Trophoblast cell (in vitro differentiated cells and primary cell): ENCODE measurements around the gene CYP27B1.

Source experiments
- DNase-seq, 2 donors: peaks; one replicate each; pipeline ENCODE4 v3.0.0-alpha.2; 2016
- H2AFZ ChIP-seq: 2 replicates; pipeline ENCODE4 v1.6.1; 2013; ENCODE audit warnings: low read length, moderate library complexity, mild to moderate bottlenecking; ENCODE audit not compliant: insufficient read depth, poor library complexity
- H2AK5ac ChIP-seq: 2 replicates; pipeline ENCODE4 v1.6.1; 2013; ENCODE audit warnings: mild to moderate bottlenecking, low read length
- H2BK120ac ChIP-seq: 2 replicates; pipeline ENCODE4 v1.6.1; 2013; ENCODE audit warnings: low read length, mild to moderate bottlenecking, moderate library complexity; ENCODE audit not compliant: insufficient read depth, poor library complexity
- H2BK12ac ChIP-seq: 2 replicates; pipeline ENCODE4 v1.6.1; 2013; ENCODE audit warnings: mild to moderate bottlenecking, low read length, moderate library complexity
- H2BK5ac ChIP-seq: 2 replicates; pipeline ENCODE4 v1.6.1; 2013; ENCODE audit warnings: low read length, low read depth, moderate library complexity, mild to moderate bottlenecking; ENCODE audit not compliant: poor library complexity
- H3K14ac ChIP-seq: 2 replicates; pipeline ENCODE4 v1.6.1; 2013; ENCODE audit warnings: mild to moderate bottlenecking, low read length
- H3K18ac ChIP-seq: 2 replicates; pipeline ENCODE4 v1.6.1; 2013; ENCODE audit warnings: mild to moderate bottlenecking, low read length
- H3K23ac ChIP-seq: 2 replicates; pipeline ENCODE4 v1.6.1; 2013; ENCODE audit warnings: low read length
- H3K27ac ChIP-seq: 2 replicates; pipeline ENCODE4 v1.5.1; 2013; ENCODE audit warnings: low read depth, mild to moderate bottlenecking, inconsistent platforms, low read length, moderate library complexity
- H3K27me3 ChIP-seq: 2 replicates; pipeline ENCODE4 v1.6.1; 2013; ENCODE audit warnings: inconsistent platforms, mild to moderate bottlenecking, low read length, moderate library complexity; ENCODE audit not compliant: insufficient read depth
- H3K36me3 ChIP-seq, 2 experiments: 1 replicate in 1 of 2; 2 replicates in 1 of 2; pipeline ENCODE4 v1.6.1; 2013; ENCODE audit warnings: low read length in 2 of 2, mild to moderate bottlenecking in 2 of 2, moderate library complexity in 1 of 2; ENCODE audit not compliant: insufficient read depth in 2 of 2, control insufficient read depth in 1 of 2
- H3K4ac ChIP-seq: 2 replicates; pipeline ENCODE4 v1.6.1; 2013; ENCODE audit warnings: low read depth, mild to moderate bottlenecking, low read length, moderate library complexity
- H3K4me1 ChIP-seq, 2 experiments: 1 replicate in 1 of 2; 2 replicates in 1 of 2; pipeline ENCODE4 v1.6.1; 2013; ENCODE audit warnings: low read length in 2 of 2, mild to moderate bottlenecking in 2 of 2, moderate library complexity in 1 of 2; ENCODE audit not compliant: insufficient read depth in 2 of 2, control insufficient read depth in 1 of 2
- H3K4me2 ChIP-seq: 2 replicates; pipeline ENCODE4 v1.6.1; 2013; ENCODE audit warnings: inconsistent platforms, mild to moderate bottlenecking, low read length, moderate library complexity
- H3K4me3 ChIP-seq: 2 replicates; pipeline ENCODE4 v1.5.1; 2013; ENCODE audit warnings: mild to moderate bottlenecking, low read depth, low read length, inconsistent platforms
- H3K79me1 ChIP-seq: one replicate; pipeline ENCODE4 v1.6.1; 2013; ENCODE audit warnings: low read length
- H3K79me2 ChIP-seq: 2 replicates; pipeline ENCODE4 v1.6.1; 2013; ENCODE audit warnings: low read length, mild to moderate bottlenecking; ENCODE audit not compliant: control insufficient read depth, insufficient read depth, poor library complexity
- H3K9ac ChIP-seq: 2 replicates; pipeline ENCODE4 v1.6.1; 2013; ENCODE audit warnings: mild to moderate bottlenecking, low read length
- H3K9me3 ChIP-seq: 2 replicates; pipeline ENCODE4 v1.6.1; 2013; ENCODE audit warnings: low read depth, mild to moderate bottlenecking, control low read depth, inconsistent platforms, low read length; ENCODE audit not compliant: insufficient read depth
- H4K12ac ChIP-seq: 2 replicates; pipeline ENCODE4 v1.6.1; 2013; ENCODE audit warnings: low read depth, mild to moderate bottlenecking, low read length, moderate library complexity
- H4K8ac ChIP-seq: 2 replicates; pipeline ENCODE4 v1.6.1; 2013; ENCODE audit warnings: low read depth, mild to moderate bottlenecking, low read length, moderate library complexity
- H4K91ac ChIP-seq: one replicate; pipeline ENCODE4 v1.6.1; 2013; ENCODE audit warnings: low read depth, mild to moderate bottlenecking, low read length, moderate library complexity
- WGBS: extraction: QIAGEN DNeasy Blood & Tissue Kit; methylation state at CpG from one replicate; pipeline ENCODE4 v1.1.7; 2013; ENCODE audit warnings: missing lambda C conversion rate; ENCODE audit not compliant: insufficient read length, insufficient coverage; ENCODE audit errors: extremely low coverage; 5-methylcytosine and 5-hydroxymethylcytosine counted together

CYP27B1 gene

DNA sequence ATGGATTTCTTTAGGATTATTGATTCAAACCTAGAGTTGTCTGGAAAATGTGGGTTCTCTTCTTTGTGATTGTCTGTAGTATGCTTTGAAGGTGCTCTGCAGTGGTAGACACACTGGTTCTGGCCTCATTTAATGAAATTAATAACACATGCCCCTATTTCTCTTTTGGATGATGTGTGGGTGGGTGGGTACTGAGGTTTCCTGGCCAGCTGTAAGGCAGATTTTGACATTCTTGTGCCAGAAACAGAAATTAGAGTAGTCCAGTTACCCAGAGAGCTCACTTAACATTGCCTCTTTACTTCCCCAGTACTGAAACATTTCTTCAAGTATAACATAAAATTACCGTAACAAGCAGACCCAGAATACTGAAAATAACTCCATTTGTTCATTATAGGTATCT, 30.1 kb upstream of the CYP27B1 start:
- Histone ChIP-seq H2BK12ac (no peak overlapping the region), H2BK5ac (no peak overlapping the region), H3K23ac (no peak overlapping the region), H3K36me3 (peaks cover 15 to 27% of the 10 kb centered on the region in 2 experiments), H3K27me3 (no peaks in the 10 kb centered on the region), H2AFZ (no peak overlapping the region), H3K79me1 (no peaks in the 10 kb centered on the region), H3K4ac (no peak overlapping the region), H4K12ac (no peak overlapping the region), H3K79me2 (no peaks in the 10 kb centered on the region), H2AK5ac (no peak overlapping the region), H3K9me3 (no peaks in the 10 kb centered on the region), H3K18ac (no peak overlapping the region), H3K9ac (no peak overlapping the region), H3K4me1 (no peaks in the 10 kb centered on the region), H4K91ac (no peak overlapping the region), H4K8ac (no peak overlapping the region), H3K27ac (no peak overlapping the region), H3K4me3 (no peak overlapping the region), H3K14ac (no peak overlapping the region), H2BK120ac (no peak overlapping the region), H3K4me2 (no peak overlapping the region)
- no CpG with 5 or more reads among the region's 1 CpG for WGBS
- DNase-seq, result no peak

- H4K8ac ChIP-seq, result no peak overlapping the region
- no peak overlapping the region for H3K14ac ChIP-seq
- H3K18ac ChIP-seq, result no peak overlapping the region
- H3K9ac ChIP-seq, result no peak overlapping the region
- H3K79me1 ChIP-seq, result no peaks in the 10 kb centered on the region
- H3K36me3 ChIP-seq, result peaks cover 20 to 29% of the 10 kb centered on the region in 2 experiments
- H3K9me3 ChIP-seq, result no peaks in the 10 kb centered on the region
- H3K23ac ChIP-seq, result no peak overlapping the region
- no peak overlapping the region for H3K4me2 ChIP-seq
- H2BK120ac ChIP-seq, result no peak overlapping the region
- no peak overlapping the region for H3K27ac ChIP-seq
- no CpG with 5 or more reads among the region's 6 CpGs for WGBS
- no peak overlapping the region for H4K91ac ChIP-seq
- no peak overlapping the region for H4K12ac ChIP-seq
- H2AK5ac ChIP-seq, result no peak overlapping the region
- H3K4me3 ChIP-seq, result no peak overlapping the region
- no peak overlapping the region for H3K4ac ChIP-seq
- H3K4me1 ChIP-seq, result no peaks in the 10 kb centered on the region
- DNase-seq, result peak; percentile 63 to 91
- H3K27me3 ChIP-seq, result no peaks in the 10 kb centered on the region
- H2BK5ac ChIP-seq, result no peak overlapping the region
- H3K79me2 ChIP-seq, result no peaks in the 10 kb centered on the region
- no peak overlapping the region for H2AFZ ChIP-seq
- H2BK12ac ChIP-seq, result no peak overlapping the region
Measured at GRCh38 chr12:57795354-57795753, 28.5 kb upstream of the CYP27B1 start.

DNA sequence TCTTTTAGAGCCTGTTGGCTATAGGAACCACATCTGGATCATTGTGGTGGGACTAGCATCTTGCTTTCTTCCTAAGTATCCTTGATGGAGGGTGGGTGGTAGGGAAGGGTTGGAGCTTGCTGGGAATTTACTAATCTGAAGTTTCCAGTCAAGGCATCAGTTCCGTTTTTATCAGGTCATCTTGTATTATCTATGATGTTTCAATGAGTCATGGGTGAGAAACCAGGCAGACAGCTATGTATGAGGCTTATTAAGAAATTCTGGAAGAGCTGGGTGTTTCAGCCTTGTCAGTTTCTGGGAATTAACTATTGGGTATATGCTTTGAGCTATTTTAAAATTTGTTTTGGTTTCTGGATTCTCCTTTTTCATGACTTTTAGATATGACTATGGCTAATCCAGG, 27.0 kb upstream of the CYP27B1 start:
- H3K27ac ChIP-seq, result no peak overlapping the region
- no peak overlapping the region for H3K9ac ChIP-seq
- H3K4me1 ChIP-seq, result no peaks in the 10 kb centered on the region
- H2BK120ac ChIP-seq, result no peak overlapping the region
- no peak overlapping the region for H3K4me3 ChIP-seq
- H3K79me1 ChIP-seq, result no peaks in the 10 kb centered on the region
- no peak overlapping the region for H2BK12ac ChIP-seq
- no peak overlapping the region for H3K18ac ChIP-seq
- H3K4me2 ChIP-seq, result no peak overlapping the region
- no peak overlapping the region for H4K91ac ChIP-seq
- no peak overlapping the region for H3K14ac ChIP-seq
- H2AFZ ChIP-seq, result no peak overlapping the region
- no peaks in the 10 kb centered on the region for H3K9me3 ChIP-seq
- no peak overlapping the region for H2AK5ac ChIP-seq
- H4K12ac ChIP-seq, result no peak overlapping the region
- no peaks in the 10 kb centered on the region for H3K79me2 ChIP-seq
- H3K36me3 ChIP-seq, result peaks cover 25 to 29% of the 10 kb centered on the region in 2 experiments
- DNase-seq, result peak; percentile 62 to 91
- H2BK5ac ChIP-seq, result no peak overlapping the region
- H3K4ac ChIP-seq, result no peak overlapping the region
- no peaks in the 10 kb centered on the region for H3K27me3 ChIP-seq
- no peak overlapping the region for H4K8ac ChIP-seq
- no CpG with 5 or more reads among the region's 1 CpG for WGBS
- no peak overlapping the region for H3K23ac ChIP-seq

GRCh38 chr12:57783861-57784260, 17.0 kb upstream of the CYP27B1 start:
- H3K36me3 ChIP-seq, result peaks cover 12 to 22% of the 10 kb centered on the region in 2 experiments

More at GRCh38 chr12:57783861-57784260, 17.0 kb upstream of the CYP27B1 start:
- WGBS, result no CpG with 5 or more reads among the region's 11 CpGs
- Histone ChIP-seq H3K9ac (no peak overlapping the region), H3K79me2 (peaks cover 7% of the 10 kb centered on the region), H4K91ac (no peak overlapping the region), H3K9me3 (no peaks in the 10 kb centered on the region), H3K4me2 (no peak overlapping the region), H3K27ac (no peak overlapping the region), H3K14ac (no peak overlapping the region), H3K4me3 (no peak overlapping the region), H3K79me1 (peaks cover 3% of the 10 kb centered on the region), H3K18ac (no peak overlapping the region), H2BK12ac (no peak overlapping the region), H3K23ac (no peak overlapping the region), H2BK5ac (no peak overlapping the region), H3K4me1 (peaks cover 0 to 3% of the 10 kb centered on the region in 2 experiments), H2BK120ac (no peak overlapping the region), H3K4ac (no peak overlapping the region), H3K27me3 (no peaks in the 10 kb centered on the region), H2AK5ac (no peak overlapping the region), H2AFZ (no peak overlapping the region), H4K8ac (no peak overlapping the region), H4K12ac (no peak overlapping the region)
- no peak for DNase-seq
